ELF-1 (cell line): ENCODE data around the gene RASAL1.
A peak's percentile ranks its signal among the peaks of the same experiment; 100 is the strongest.

Experiments used
- DNase-seq: peaks from one replicate; pipeline ENCODE4 v3.0.0-alpha.2; 2016; ENCODE audit warnings: low read depth, low spot score

Gene RASAL1

GRCh38 chr12:113072136-113072535 lies 63.4 kb downstream of the RASAL1 start:
- DNase-seq, result no peak

- peak; percentile 78 for DNase-seq
These were observed 64.1 kb downstream of the RASAL1 start for GRCh38 chr12:113071135-113072112.

GRCh38 chr12:113070117-113070906 lies 65.2 kb downstream of the RASAL1 start:
- no peak for DNase-seq

GRCh38 chr12:113069751-113070116 lies 65.8 kb downstream of the RASAL1 start:
- DNase-seq, result no peak

GRCh38 chr12:113069149-113069548 lies 66.4 kb downstream of the RASAL1 start:
- DNase-seq, result no peak

GRCh38 chr12:113067987-113068935 lies 67.3 kb downstream of the RASAL1 start:
- DNase-seq, result no peak

- no peak for DNase-seq
These were observed 68.7 kb downstream of the RASAL1 start for GRCh38 chr12:113066813-113067400.

GRCh38 chr12:113065126-113066007 lies 70.2 kb downstream of the RASAL1 start:
- peak; percentile 79 for DNase-seq

GRCh38 chr12:113064395-113065125 lies 71.0 kb downstream of the RASAL1 start:
- no peak for DNase-seq

- no peak for DNase-seq
These were observed 71.9 kb downstream of the RASAL1 start for GRCh38 chr12:113063396-113064350.

GRCh38 chr12:113062502-113063395 lies 72.8 kb downstream of the RASAL1 start:
- peak; percentile 39 for DNase-seq

GRCh38 chr12:113061061-113061694 lies 74.4 kb downstream of the RASAL1 start:
- no peak for DNase-seq

- DNase-seq, result no peak
These were observed 75.1 kb downstream of the RASAL1 start for GRCh38 chr12:113060336-113060960.

- no peak for DNase-seq
These were observed 76.4 kb downstream of the RASAL1 start for GRCh38 chr12:113059071-113059595.

GRCh38 chr12:113058553-113058952 lies 77.0 kb downstream of the RASAL1 start:
- DNase-seq, result no peak
